Urinary bladder (tissue), 4 donors: ENCODE measurements around the gene CLEC10A. TPM values are rescaled to one million over a fixed set of nuclear protein-coding genes. Genes with fewer than 3 reads are reported as not detected.
"Not testable (repeated sequence)": the region's sequence is repeated elsewhere in the genome, so short reads cannot be mapped to it uniquely, and the experiment has no call there.

Experiments used
- DNase-seq: peaks from one replicate; pipeline ENCODE4 v3.0.0-alpha.2; 2015; ENCODE audit errors: extremely low spot score
- H3K27ac ChIP-seq: one replicate; pipeline ENCODE4 v1.5.1; 2013; ENCODE audit warnings: low read depth, mild to moderate bottlenecking, moderate library complexity
- H3K36me3 ChIP-seq: one replicate; pipeline ENCODE4 v1.6.1; 2013; ENCODE audit warnings: mild to moderate bottlenecking, moderate library complexity; ENCODE audit not compliant: insufficient read depth
- H3K4me1 ChIP-seq: one replicate; pipeline ENCODE4 v1.6.1; 2013; ENCODE audit warnings: mild to moderate bottlenecking, moderate library complexity; ENCODE audit not compliant: insufficient read depth
- H3K4me3 ChIP-seq: one replicate; pipeline ENCODE4 v1.5.1; 2013; ENCODE audit warnings: low read depth, low read length
- WGBS: extraction: QIAGEN DNeasy Blood & Tissue Kit; methylation state at CpG from one replicate; pipeline ENCODE4 v1.1.7; 2013; 5-methylcytosine and 5-hydroxymethylcytosine counted together
- polyA plus RNA-seq: library from polyadenylated mRNA; stranded (reverse); fragments of 200-250 nt; gene quantifications from one replicate; pipeline ENCODE4 v1.2.3, GENCODE V29; 2013
- total RNA-seq: library from RNA; depleted of rRNA; stranded (reverse); fragments of >200 nt; gene quantifications from one replicate; pipeline ENCODE4 v1.2.3, GENCODE V29; 2014
- donor health status: healthy with polysubstance abuse.
- donor health status: healthy.

CLEC10A gene
- total and polyA plus RNA-seq, 2 donors = 5.0 to 18.8 TPM

GRCh38 chr17:7077911-7078546, 2.0 kb downstream of the CLEC10A start:
- Histone ChIP-seq H3K36me3 (no peaks in the 10 kb centered on the region), H3K4me1 (no peaks in the 10 kb centered on the region), H3K27ac (no peak overlapping the region), H3K4me3 (no peak overlapping the region)
- DNase-seq = no peak
- 87% methylated on average over 7 of the region's 7 CpGs for WGBS

GRCh38 chr17:7074931-7075330, 5.1 kb downstream of the CLEC10A start:
- Histone ChIP-seq H3K27ac (no peak overlapping the region), H3K36me3 (no peaks in the 10 kb centered on the region), H3K4me3 (no peak overlapping the region), H3K4me1 (no peaks in the 10 kb centered on the region)
- DNase-seq = no peak
- WGBS = 82% methylated on average over 14 of the region's 14 CpGs

- Histone ChIP-seq H3K27ac (no peak overlapping the region), H3K4me1 (no peaks in the 10 kb centered on the region), H3K4me3 (no peak overlapping the region), H3K36me3 (no peaks in the 10 kb centered on the region)
- no peak for DNase-seq
- 76% methylated on average over 2 of the region's 2 CpGs for WGBS
Measured at GRCh38 chr17:7072406-7072805, 7.6 kb downstream of the CLEC10A start.

GRCh38 chr17:7070712-7071111, 9.3 kb downstream of the CLEC10A start:
- Histone ChIP-seq H3K4me3 (no peak overlapping the region), H3K27ac (no peak overlapping the region), H3K36me3 (no peaks in the 10 kb centered on the region), H3K4me1 (no peaks in the 10 kb centered on the region)
- DNase-seq = no peak
- 79% methylated on average over 3 of the region's 3 CpGs for WGBS

- Histone ChIP-seq H3K4me3 (no peak overlapping the region), H3K4me1 (no peaks in the 10 kb centered on the region), H3K27ac (no peak overlapping the region), H3K36me3 (no peaks in the 10 kb centered on the region)
- no peak for DNase-seq
- WGBS = 8% methylated on average over 1 of the region's 1 CpG
Measured at GRCh38 chr17:7068268-7068667, 11.8 kb downstream of the CLEC10A start.

GRCh38 chr17:7067198-7067597, 12.9 kb downstream of the CLEC10A start:
- Histone ChIP-seq H3K36me3 (no peaks in the 10 kb centered on the region), H3K4me3 (no peak overlapping the region), H3K27ac (no peak overlapping the region), H3K4me1 (no peaks in the 10 kb centered on the region)
- DNase-seq = no peak
- 69% methylated on average over 1 of the region's 1 CpG for WGBS

- Histone ChIP-seq H3K4me3 (no peak overlapping the region), H3K36me3 (no peaks in the 10 kb centered on the region), H3K27ac (no peak overlapping the region), H3K4me1 (no peaks in the 10 kb centered on the region)
- DNase-seq = no peak
- 54% methylated on average over 4 of the region's 4 CpGs for WGBS
Measured at GRCh38 chr17:7064261-7064660, 15.8 kb downstream of the CLEC10A start.

- H3K27ac ChIP-seq = no peak overlapping the region
- H3K4me1 ChIP-seq = no peaks in the 10 kb centered on the region
- DNase-seq = no peak
- no peaks in the 10 kb centered on the region for H3K36me3 ChIP-seq
- H3K4me3 ChIP-seq = no peak overlapping the region
- 58% methylated on average over 6 of the region's 6 CpGs for WGBS
Measured at GRCh38 chr17:7063518-7064094, 16.4 kb downstream of the CLEC10A start.

GRCh38 chr17:7060165-7060891, 19.7 kb downstream of the CLEC10A start:
- DNase-seq = no peak
- 49% methylated on average over 6 of the region's 6 CpGs for WGBS
- H3K4me1 ChIP-seq = no peaks in the 10 kb centered on the region
- no peaks in the 10 kb centered on the region for H3K36me3 ChIP-seq
- no peak overlapping the region for H3K4me3 ChIP-seq
- H3K27ac ChIP-seq = no peak overlapping the region

GRCh38 chr17:7058831-7059447, 21.1 kb downstream of the CLEC10A start:
- no peaks in the 10 kb centered on the region for H3K4me1 ChIP-seq
- WGBS = 57% methylated on average over 7 of the region's 7 CpGs
- H3K4me3 ChIP-seq = no peak overlapping the region
- no peaks in the 10 kb centered on the region for H3K36me3 ChIP-seq
- no peak overlapping the region for H3K27ac ChIP-seq
- no peak for DNase-seq

- no peak overlapping the region for H3K4me3 ChIP-seq
Measured at GRCh38 chr17:7056386-7056785, 23.7 kb downstream of the CLEC10A start.

GRCh38 chr17:7050583-7050982, 29.5 kb downstream of the CLEC10A start:
- not testable (repeated sequence) for DNase-seq, H3K27ac ChIP-seq, H3K36me3 ChIP-seq, H3K4me1 ChIP-seq, H3K4me3 ChIP-seq
- WGBS = 81% methylated on average over 9 of the region's 9 CpGs

More at GRCh38 chr17:7056386-7056785, 23.7 kb downstream of the CLEC10A start:
- Histone ChIP-seq H3K36me3 (no peaks in the 10 kb centered on the region), H3K4me1 (no peaks in the 10 kb centered on the region), H3K27ac (no peak overlapping the region)
- DNase-seq = no peak
- 64% methylated on average over 4 of the region's 4 CpGs for WGBS

- no peak overlapping the region for H3K27ac ChIP-seq
- DNase-seq = no peak
- WGBS = 70% methylated on average over 6 of the region's 6 CpGs
- H3K36me3 ChIP-seq = no peaks in the 10 kb centered on the region
- no peaks in the 10 kb centered on the region for H3K4me1 ChIP-seq
- no peak overlapping the region for H3K4me3 ChIP-seq
Measured at GRCh38 chr17:7048968-7049367, 31.1 kb downstream of the CLEC10A start.

GRCh38 chr17:7047566-7047965, 32.5 kb downstream of the CLEC10A start:
- Histone ChIP-seq H3K4me1 (no peaks in the 10 kb centered on the region), H3K36me3 (no peaks in the 10 kb centered on the region), H3K4me3 (no peak overlapping the region), H3K27ac (no peak overlapping the region)
- WGBS = 83% methylated on average over 6 of the region's 6 CpGs
- DNase-seq = no peak
